CD1c-positive myeloid dendritic cell (primary cell): ENCODE measurements around the gene P3H3.

Source experiments
- DNase-seq: peaks from one replicate; pipeline ENCODE4 v3.0.0-alpha.2; 2016; ENCODE audit errors: extremely low spot score

P3H3 gene

GRCh38 chr12:6827982-6828780 is at the start of gene P3H3:
TSS of gene P3H3 (plus strand) at chr12:6828407. CDS start at chr12:6828441, 34 bp downstream.
- DNase-seq, result peak; percentile 28

GRCh38 chr12:6778574-6779550 is 49.3 kb upstream of the P3H3 start:
- peak; percentile 93 for DNase-seq

- no peak for DNase-seq
These were observed 48.3 kb upstream of the P3H3 start for GRCh38 chr12:6779708-6780432.

- no peak for DNase-seq
These were observed 47.6 kb upstream of the P3H3 start for GRCh38 chr12:6780573-6780972.

- DNase-seq, result no peak
These were observed 46.1 kb upstream of the P3H3 start for GRCh38 chr12:6782119-6782518.

- no peak for DNase-seq
These were observed 45.2 kb upstream of the P3H3 start for GRCh38 chr12:6782850-6783566.

- DNase-seq, result no peak
These were observed 44.4 kb upstream of the P3H3 start for GRCh38 chr12:6783828-6784227.

GRCh38 chr12:6784296-6784695 is 43.9 kb upstream of the P3H3 start:
- DNase-seq, result no peak

GRCh38 chr12:6784761-6785160 is 43.4 kb upstream of the P3H3 start:
- peak; percentile 48 for DNase-seq

- no peak for DNase-seq
These were observed 41.7 kb upstream of the P3H3 start for GRCh38 chr12:6786416-6787094.

- DNase-seq, result no peak
These were observed 40.9 kb upstream of the P3H3 start for GRCh38 chr12:6787309-6787708.

GRCh38 chr12:6788972-6789924 is 39.0 kb upstream of the P3H3 start, which contains the start of gene CD4:
TSS of gene CD4 (plus strand) at chr12:6789528. CDS start at chr12:6800139, 10,611 bp downstream.
- DNase-seq, result peak; percentile 77

- peak; percentile 50 for DNase-seq
These were observed 37.6 kb upstream of the P3H3 start for GRCh38 chr12:6790496-6791150.

GRCh38 chr12:6791931-6792520 is 36.2 kb upstream of the P3H3 start:
- DNase-seq, result peak; percentile 25

- DNase-seq, result peak; percentile 82
These were observed 35.5 kb upstream of the P3H3 start for GRCh38 chr12:6792522-6793201.

GRCh38 chr12:6795088-6795487 is 33.1 kb upstream of the P3H3 start:
- no peak for DNase-seq

GRCh38 chr12:6796576-6796975 is 31.6 kb upstream of the P3H3 start:
- DNase-seq, result no peak

GRCh38 chr12:6799147-6799546 is 29.1 kb upstream of the P3H3 start:
- DNase-seq, result no peak
